GM18868 (cell line): ENCODE data around the gene CEP170B.
"Not testable (repeated sequence)": the region's sequence is repeated elsewhere in the genome, so short reads cannot be mapped to it uniquely, and the experiment has no call there.

Experiments used
- ATAC-seq: cut with Tn5 transposase; IDR thresholded peaks from one replicate; pipeline ENCODE4 v1.9.1; 2021; ENCODE audit warnings: mild to moderate bottlenecking, moderate library complexity; ENCODE audit not compliant: unreplicated experiment

The CEP170B gene

DNA sequence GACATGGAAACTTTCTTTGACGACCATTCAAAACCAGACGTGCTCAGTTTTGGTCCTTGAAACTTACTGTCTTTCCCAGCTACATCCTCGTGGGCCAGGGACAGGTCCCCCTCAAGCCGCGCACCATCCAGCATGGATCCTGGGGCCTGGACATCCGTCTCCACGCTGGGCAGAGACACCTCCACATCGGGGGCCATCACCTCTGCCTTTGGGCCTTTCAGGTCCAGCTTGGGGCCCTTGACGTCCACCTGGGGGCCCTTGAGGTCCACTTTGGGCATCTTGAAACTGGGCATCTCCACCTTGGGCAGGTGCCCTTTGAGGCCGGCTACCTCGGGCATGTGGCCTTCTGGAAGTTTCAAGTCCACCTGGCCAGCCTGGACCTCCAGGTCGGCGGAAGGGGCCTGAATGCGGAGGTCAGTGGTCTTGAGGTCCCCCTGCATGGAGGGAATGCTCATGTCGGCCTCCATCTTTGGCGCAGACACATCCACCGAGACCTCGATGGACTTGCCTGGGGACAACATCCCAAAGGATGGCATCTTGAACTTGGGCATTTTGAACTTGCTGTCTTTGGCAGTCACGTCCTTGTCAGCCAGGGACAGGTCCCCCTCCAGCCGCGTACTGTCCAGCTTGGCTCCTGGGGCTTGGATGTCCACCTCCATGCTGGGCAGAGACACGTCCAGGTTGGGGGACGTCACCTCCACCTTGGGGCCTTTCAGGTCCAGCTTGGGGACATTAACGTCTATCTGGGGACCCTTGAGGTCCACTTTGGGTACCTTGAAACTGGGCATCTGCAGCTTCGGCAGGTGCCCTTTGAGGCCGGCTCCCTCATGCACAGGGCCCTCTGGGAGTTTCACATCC is 76.7 kb downstream of the CEP170B start:
- ATAC-seq, result no peak

DNA sequence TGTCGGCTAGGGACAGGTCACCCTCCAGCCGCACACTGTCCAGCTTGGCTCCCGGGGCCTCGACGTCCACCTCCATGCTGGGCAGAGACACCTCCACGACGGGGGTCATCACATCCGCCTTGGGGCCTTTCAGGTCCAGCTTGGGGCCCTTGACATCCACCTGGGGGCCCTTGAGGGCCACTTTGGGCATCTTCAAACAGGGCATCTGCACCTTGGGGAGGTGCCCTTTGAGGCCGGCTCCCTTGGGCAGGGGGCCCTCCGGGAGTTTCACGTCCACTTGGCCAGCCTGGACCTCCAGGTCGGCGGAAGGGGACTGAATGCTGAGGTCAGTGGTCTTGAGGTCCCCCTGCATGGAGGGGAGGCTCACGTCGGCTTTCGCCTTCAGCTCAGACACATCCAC is 77.5 kb downstream of the CEP170B start:
- no peak for ATAC-seq

DNA sequence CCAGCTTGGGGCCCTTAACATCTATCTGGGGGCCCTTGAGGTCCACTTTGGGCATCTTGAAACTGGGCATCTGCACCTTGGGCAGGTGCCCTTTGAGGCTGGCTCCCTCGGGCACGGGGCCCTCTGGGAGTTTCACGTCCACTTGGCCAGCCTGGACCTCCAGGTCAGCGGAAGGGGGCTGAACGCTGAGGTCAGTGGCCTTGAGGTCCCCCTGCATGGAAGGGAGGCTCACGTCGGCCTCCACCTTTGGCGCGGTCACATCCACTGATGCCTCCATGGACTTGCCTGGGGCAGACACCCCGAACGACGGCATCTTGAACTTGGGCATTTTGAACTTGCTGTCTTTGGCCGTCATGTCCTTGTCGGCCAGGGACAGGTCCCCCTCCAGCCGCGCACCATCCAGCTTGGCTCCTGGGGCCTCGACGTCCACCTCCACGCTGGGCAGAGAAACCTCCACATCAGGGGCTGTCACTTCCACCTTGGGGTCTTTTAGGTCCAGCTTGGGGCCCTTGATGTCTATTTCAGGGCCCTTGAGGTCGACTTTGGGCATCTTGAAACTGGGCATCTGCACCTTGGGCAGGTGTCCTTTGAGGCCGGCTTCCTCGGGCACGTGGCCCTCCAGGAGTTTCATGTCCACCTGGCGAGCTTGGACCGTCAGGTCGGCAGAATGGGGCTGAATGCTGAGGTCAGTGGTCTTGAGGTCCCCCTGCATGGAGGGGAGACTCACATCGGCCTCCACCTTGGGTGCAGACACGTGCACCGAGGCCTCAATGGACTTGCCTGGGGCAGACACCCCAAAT is 78.3 kb downstream of the CEP170B start:
- ATAC-seq, result not testable (repeated sequence)

DNA sequence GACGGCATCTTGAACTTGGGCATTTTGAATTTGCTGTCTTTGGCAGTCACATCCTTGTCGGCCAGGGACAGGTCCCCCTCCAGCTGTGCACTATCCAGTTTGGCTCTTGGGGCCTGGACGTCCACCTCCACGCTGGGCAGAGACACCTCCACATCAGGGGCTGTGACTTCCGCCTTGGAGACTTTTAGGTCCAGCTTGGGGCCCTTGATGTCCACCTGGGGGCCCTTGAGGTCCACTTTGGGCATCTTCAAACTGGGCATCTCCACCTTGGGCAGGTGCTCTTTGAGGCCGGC is 78.9 kb downstream of the CEP170B start:
- not testable (repeated sequence) for ATAC-seq

DNA sequence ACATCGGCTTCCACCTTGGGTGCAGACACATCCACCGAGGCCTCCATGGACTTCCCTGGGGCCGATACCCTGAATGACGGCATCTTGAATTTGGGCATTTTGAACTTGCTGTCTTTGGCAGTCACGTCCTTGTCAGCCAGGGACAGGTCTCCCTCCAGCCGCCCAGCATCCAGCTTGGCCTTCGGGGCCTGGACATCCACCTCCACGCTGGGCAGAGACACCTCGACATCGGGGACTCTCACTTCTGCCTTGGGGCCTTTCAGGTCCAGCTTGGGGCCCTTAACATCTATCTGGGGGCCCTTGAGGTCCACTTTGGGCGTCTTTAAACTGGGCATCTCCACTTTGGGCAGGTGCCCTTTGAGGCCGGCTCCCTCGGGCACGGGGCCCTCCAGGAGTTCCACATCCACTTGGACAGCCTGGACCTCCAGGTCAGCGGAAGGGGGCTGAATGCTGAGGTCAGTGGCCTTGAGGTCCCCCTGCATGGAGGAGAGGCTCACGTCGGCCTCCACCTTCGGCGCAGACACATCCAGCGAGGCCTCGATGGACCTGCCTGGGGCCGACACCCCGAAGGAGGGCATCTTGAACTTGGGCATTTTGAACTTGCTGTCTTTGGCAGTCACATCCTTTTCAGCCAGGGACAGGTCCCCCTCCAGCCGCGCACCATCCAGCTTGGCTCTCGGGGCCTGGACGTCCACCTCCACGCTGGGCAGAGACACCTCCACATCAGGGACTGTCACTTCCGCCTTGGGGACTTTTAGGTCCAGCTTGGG is 79.6 kb downstream of the CEP170B start:
- not testable (repeated sequence) for ATAC-seq

DNA sequence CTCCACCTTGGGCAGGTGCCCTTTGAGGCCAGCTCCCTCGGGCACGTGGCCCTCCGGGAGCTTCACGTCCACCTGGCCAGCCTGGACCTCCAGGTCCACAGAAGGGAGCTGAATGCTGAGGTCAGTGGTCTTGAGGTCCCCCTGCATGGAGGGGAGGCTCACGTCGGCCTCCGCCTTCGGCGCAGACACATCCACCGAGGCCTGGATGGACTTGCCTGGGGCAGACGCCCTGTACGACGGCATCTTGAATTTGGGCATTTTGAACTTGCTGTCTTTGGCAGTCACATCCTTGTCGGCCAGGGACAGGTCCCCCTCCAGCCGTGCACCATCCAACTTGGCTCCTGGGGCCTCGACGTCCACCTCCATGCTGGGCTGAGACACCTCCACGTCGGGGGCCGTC is 80.2 kb downstream of the CEP170B start:
- not testable (repeated sequence) for ATAC-seq
